ENCODE results near the gene TAF4.

- TF ChIP-seq POLR2A (IDR thresholded peaks at IDR 0.05; ENCODE audit: low read depth, low read length) (no peak), POLR2AphosphoS5 (IDR thresholded peaks at IDR 0.05; ENCODE audit: low read depth, low read length) (no peak), TAF1 (IDR thresholded peaks at IDR 0.05; ENCODE audit: borderline replicate concordance, low read depth, low read length) (no peak)
These were observed 21.1 kb downstream of the TAF4 start for GRCh38 chr20:62044631-62045030.

Measured in GM12892 (cell line).